Activated B cell treated with CpG ODN at 0.5 μM for 24 hours (primary cell): Measurements from ENCODE around the gene RFC2. TPM values are rescaled to one million over a fixed set of nuclear protein-coding genes. Genes with fewer than 3 reads are reported as not detected.

Experiments used
- ATAC-seq: fragments of 200-7000 bp; cut with Tn5 transposase; one replicate; pipeline ENCODE4 v1.10.0; 2021; ENCODE audit warnings: low read depth, mild to moderate bottlenecking, moderate library complexity
- CTCF ChIA-PET: fragments of 350-600 bp; sonication (Branson Sonifier 250); formaldehyde crosslinking; loops from one replicate; lab custom pipeline; 2021; ENCODE audit warnings: antibody characterized with exemption; lab: Charles Lee
- POLR2A ChIA-PET: fragments of 350-600 bp; sonication (Branson Sonifier 250); formaldehyde crosslinking; loops from one replicate; lab custom pipeline; 2021; ENCODE audit warnings: antibody characterized with exemption; lab: Charles Lee
- DNase-seq: peaks from one replicate; pipeline ENCODE4 v3.0.0; 2022
- H3K27ac Mint-ChIP-seq: one replicate; pipeline ENCODE4 v1.8.0; 2020; ENCODE audit warnings: mixed read lengths
- H3K27me3 Mint-ChIP-seq: one replicate; pipeline ENCODE4 v1.8.0; 2021; ENCODE audit warnings: mixed read lengths
- H3K36me3 Mint-ChIP-seq: one replicate; pipeline ENCODE4 v1.8.0; 2021; ENCODE audit warnings: low read depth, mixed read lengths
- H3K4me1 Mint-ChIP-seq: one replicate; pipeline ENCODE4 v1.8.0; 2021; ENCODE audit warnings: mixed read lengths
- H3K4me3 Mint-ChIP-seq: one replicate; pipeline ENCODE4 v1.8.0; 2020; ENCODE audit warnings: mild to moderate bottlenecking, mixed read lengths
- H3K9me3 Mint-ChIP-seq: one replicate; pipeline ENCODE4 v1.8.0; 2020; ENCODE audit warnings: mixed read lengths
- CTCF ChIP-seq: fragments of 200-600 bp; IDR thresholded peaks from one replicate; pipeline ENCODE4 v1.8.0; 2022; ENCODE audit warnings: antibody characterized with exemption, mild to moderate bottlenecking
- intact Hi-C: fragments of 100-400 bp; cut with micrococcal nuclease; formaldehyde crosslinking; loops from one replicate; pipeline ENCODE4 v1.15.1; 2024
- total RNA-seq: library from RNA; stranded (reverse); gene quantifications from 2 replicates; pipeline ENCODE4 v1.2.3, GENCODE V29; 2022

The RFC2 gene
- total RNA-seq, 1 donor from 2014 or later = 44.0 TPM

DNA sequence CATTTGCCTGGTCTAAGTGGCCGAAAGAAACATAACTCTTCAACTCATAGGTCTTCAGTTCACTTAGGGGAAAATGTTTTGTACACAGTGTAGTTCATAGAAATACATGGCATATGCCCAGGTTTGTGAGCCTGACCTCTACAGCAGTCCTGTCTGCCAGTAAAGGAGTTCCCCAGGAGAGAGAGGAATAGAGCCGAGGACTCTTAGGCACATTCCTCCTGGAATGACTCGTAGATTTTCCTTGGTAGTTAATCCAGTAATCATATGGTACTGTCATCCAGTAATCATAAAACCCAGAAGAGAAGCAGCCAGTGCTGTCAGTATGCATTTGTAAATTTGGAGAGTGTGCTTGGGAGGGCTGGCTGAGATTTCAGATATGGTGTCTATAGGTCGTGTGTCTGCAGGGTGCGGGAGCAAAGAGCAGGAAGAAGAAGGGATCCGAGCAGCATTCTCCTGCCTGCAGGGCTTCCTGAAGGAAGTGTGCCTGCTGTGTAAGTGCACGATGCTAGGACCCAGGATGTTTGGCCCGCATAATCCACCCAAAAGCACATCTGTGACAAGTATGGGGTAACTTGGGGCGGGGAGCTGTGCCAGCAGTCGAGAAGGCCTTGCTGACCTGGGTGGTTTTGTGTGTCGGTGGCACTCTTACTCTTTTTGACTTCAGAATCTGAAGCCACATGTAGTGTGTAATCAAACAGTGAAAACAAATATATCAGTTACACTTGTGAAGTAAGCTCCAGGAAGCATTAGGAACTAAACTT is 66.1 kb downstream of the RFC2 start:
- Mint-ChIP-seq H3K36me3 (peaks cover 77% of the 10 kb centered on the region), H3K4me3 (no peak overlapping the region), H3K4me1 (peaks cover 47% of the 10 kb centered on the region), H3K27me3 (no peaks in the 10 kb centered on the region), H3K9me3 (no peaks in the 10 kb centered on the region), H3K27ac (no peak overlapping the region)
- DNase-seq (no peak), ATAC-seq (no peak)
- ChIA-PET POLR2A (no interaction called here), CTCF (no interaction called here)
- TF ChIP-seq CTCF = no peak
- intact Hi-C loops = no loop called here

DNA sequence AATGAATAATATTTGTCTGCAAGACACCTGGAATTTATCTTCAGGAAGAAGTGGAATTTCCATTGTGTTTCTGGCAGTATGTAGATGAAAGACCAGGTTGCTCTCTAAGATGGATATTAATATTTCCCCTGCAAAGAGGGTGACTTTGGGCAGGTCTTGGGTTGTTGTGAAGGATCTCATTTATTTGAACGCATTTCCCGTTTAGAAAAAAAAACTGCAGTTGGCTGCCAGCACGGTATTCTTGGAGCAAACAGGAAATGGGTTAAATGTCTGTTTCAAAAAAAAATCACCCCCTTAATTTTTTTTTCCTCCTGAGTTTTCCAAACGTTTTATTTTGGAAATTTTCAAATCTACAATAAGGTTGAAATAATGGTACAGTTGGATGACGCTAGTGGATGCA is 68.6 kb downstream of the RFC2 start:
- H3K27me3 Mint-ChIP-seq = no peaks in the 10 kb centered on the region
- peaks cover 72% of the 10 kb centered on the region for H3K36me3 Mint-ChIP-seq
- TF ChIP-seq CTCF = no peak
- ChIA-PET CTCF (interaction anchor here (1.0 kb wide), 1 partner anchor 215 kb away, joined by 4 read pairs; no protein-coding TSS in a partner anchor), POLR2A (no interaction called here)
- H3K4me3 Mint-ChIP-seq = peak overlapping the region; percentile 11
- intact Hi-C loops = no loop called here
- no peak for ATAC-seq
- no peak overlapping the region for H3K27ac Mint-ChIP-seq
- no peaks in the 10 kb centered on the region for H3K9me3 Mint-ChIP-seq
- DNase-seq = no peak
- H3K4me1 Mint-ChIP-seq = peaks cover 68% of the 10 kb centered on the region

DNA sequence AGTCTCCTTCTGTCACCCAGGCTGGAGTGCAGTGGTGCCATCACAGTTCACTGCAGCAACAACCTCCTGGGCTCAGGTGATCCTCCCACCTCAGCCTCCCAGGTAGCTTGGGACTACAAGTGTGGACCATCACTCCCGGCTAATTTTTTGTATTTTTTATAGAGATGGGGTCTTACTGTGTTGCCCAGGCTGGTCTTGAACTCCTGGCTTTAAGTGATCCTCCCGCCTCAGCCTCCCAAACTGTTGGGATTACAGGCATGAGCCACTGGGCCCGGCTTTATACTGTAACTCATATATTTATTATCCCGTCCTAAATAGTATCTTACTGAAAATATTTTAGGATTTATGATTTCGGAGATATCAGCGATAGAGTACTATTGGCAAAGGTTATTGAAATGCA is 69.2 kb downstream of the RFC2 start:
- TF ChIP-seq CTCF = no peak
- POLR2A ChIA-PET = no interaction called here
- intact Hi-C loops = no loop called here
- DNase-seq = no peak
- Mint-ChIP-seq H3K4me3 (no peak overlapping the region), H3K27ac (no peak overlapping the region), H3K36me3 (peaks cover 69% of the 10 kb centered on the region), H3K4me1 (peaks cover 73% of the 10 kb centered on the region), H3K27me3 (no peaks in the 10 kb centered on the region), H3K9me3 (no peaks in the 10 kb centered on the region)
- CTCF ChIA-PET = interaction anchor here (1.0 kb wide), 1 partner anchor 216 kb away, joined by 4 read pairs; no protein-coding TSS in a partner anchor
- no peak for ATAC-seq

DNA sequence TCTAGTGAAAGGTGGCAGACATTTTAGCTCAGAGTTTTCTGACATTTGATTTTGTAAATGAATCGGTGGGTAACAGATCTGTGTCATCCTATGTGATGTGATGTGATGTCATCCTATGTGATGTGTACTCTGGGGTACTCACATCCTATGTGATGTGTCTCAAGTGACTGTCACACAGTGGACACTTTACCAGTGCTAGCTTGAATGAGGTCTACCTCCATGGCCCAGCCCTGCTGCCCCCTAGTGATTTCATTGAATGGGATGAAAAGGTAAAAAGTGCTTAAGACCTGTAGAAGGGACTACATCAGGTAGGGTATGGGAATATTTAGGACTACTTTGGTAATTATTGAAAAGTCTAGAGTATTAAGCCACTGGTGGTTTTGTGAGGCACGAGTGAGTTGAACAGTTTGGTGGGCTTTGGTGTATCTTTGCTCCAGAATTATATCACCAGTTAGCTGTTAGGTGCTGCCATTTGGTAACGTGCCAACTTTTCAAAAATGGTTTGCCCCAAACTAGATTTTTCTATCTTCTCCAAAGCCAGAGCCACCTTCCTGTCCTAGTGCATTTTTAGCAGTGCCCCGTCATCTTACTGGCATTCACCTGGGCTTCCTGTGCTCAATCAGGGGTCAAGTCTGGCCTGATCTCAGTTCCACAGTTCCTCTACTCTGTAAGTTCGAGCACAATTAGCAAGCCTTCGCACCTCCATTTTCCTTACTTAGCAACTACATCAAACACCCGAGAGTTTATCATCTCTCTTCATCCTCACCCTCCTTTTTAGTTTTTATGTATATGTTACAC is 70.3 kb downstream of the RFC2 start:
- Mint-ChIP-seq H3K27ac (peak overlapping the region; percentile 53), H3K27me3 (no peaks in the 10 kb centered on the region), H3K4me1 (peaks cover 84% of the 10 kb centered on the region), H3K4me3 (no peak overlapping the region), H3K36me3 (peaks cover 68% of the 10 kb centered on the region), H3K9me3 (no peaks in the 10 kb centered on the region)
- ATAC-seq (peak; percentile 60), DNase-seq (no peak)
- no peak for TF ChIP-seq CTCF
- intact Hi-C loops = loop anchor here (1.0 kb wide), 2 partner anchors 10 to 116 kb away; partner anchors contain the start of gene EIF4H
- POLR2A ChIA-PET = interaction anchor here (0.7 to 2.0 kb wide), 5 partner anchors 9 to 115 kb away, joined by 4 to 8 read pairs (median 5); partner anchors contain the start of gene LIMK1
- CTCF ChIA-PET = interaction anchor here (0.6 to 2.6 kb wide), 9 partner anchors 9 to 217 kb away, joined by 3 to 21 read pairs (median 4); partner anchors contain the start of gene EIF4H
